PC-9 (cell line): ENCODE data around the gene PRAMEF5. TPM values are rescaled to one million over a fixed set of nuclear protein-coding genes. Genes with fewer than 3 reads are reported as not detected.
A peak's percentile ranks its signal among the peaks of the same experiment; 100 is the strongest.
"Not testable (repeated sequence)": the region's sequence is repeated elsewhere in the genome, so short reads cannot be mapped to it uniquely, and the experiment has no call there.

Experiments used
- BruUV-seq: library from RNA; stranded (reverse); fragments of 400-500 nt; replicated peaks from 2 replicates; lab custom pipeline; 2021; lab: Mats Ljungman, UMichigan
- CTCF ChIA-PET: fragments of 300-600 bp; sonication (Branson Sonifier 250); formaldehyde crosslinking; loops from one replicate; lab custom pipeline; 2022; ENCODE audit warnings: antibody characterized with exemption; lab: Charles Lee
- POLR2A ChIA-PET: fragments of 300-600 bp; sonication (Branson Sonifier 250); formaldehyde crosslinking; loops from one replicate; lab custom pipeline; 2022; ENCODE audit warnings: antibody characterized with exemption; ENCODE audit not compliant: unreplicated experiment; lab: Charles Lee
- DNase-seq, 2 experiments: peaks; one replicate each; pipeline versions ENCODE4 v3.0.0 to v3.0.0-alpha.2; 2015 to 2022; ENCODE audit warnings: mixed read lengths in 1 of 2
- H2AFZ ChIP-seq: fragments of 200-600 bp; sonication (generic); 2 replicates; pipeline ENCODE4 v1.8.1; 2017; ENCODE audit warnings: antibody characterized with exemption
- H3F3A ChIP-seq: fragments of 200-600 bp; sonication (generic); 2 replicates; pipeline ENCODE4 v1.8.1; 2017; ENCODE audit warnings: antibody characterized with exemption, mild to moderate bottlenecking, low read depth; ENCODE audit not compliant: insufficient read depth
- H3K27ac ChIP-seq: fragments of 200-600 bp; sonication (generic); 2 replicates; pipeline ENCODE4 v1.6.1; 2016; ENCODE audit warnings: mixed run types
- H3K27me3 ChIP-seq: fragments of 200-600 bp; sonication (generic); 2 replicates; pipeline ENCODE4 v1.6.1; 2016; ENCODE audit warnings: low read depth, mixed run types; ENCODE audit not compliant: insufficient read depth
- H3K36me3 ChIP-seq: fragments of 200-600 bp; sonication (generic); 2 replicates; pipeline ENCODE4 v1.6.1; 2016; ENCODE audit warnings: low read depth, mixed run types
- H3K4me1 ChIP-seq: fragments of 200-600 bp; sonication (generic); replicated peaks from 2 replicates; pipeline ENCODE4 v1.6.1; 2016; ENCODE audit warnings: mixed run types; ENCODE audit not compliant: insufficient read depth
- H3K4me2 ChIP-seq: fragments of 200-600 bp; sonication (generic); 2 replicates; pipeline ENCODE4 v1.6.1; 2017; ENCODE audit warnings: mixed run types
- H3K4me3 ChIP-seq: fragments of 200-600 bp; sonication (generic); 2 replicates; pipeline ENCODE4 v1.6.1; 2016; ENCODE audit warnings: mixed run types
- H3K79me2 ChIP-seq: fragments of 200-600 bp; sonication (generic); 2 replicates; pipeline ENCODE4 v1.6.1; 2017; ENCODE audit warnings: low read depth, mixed run types
- H3K9me2 ChIP-seq: fragments of 200-600 bp; sonication (generic); 2 replicates; pipeline ENCODE4 v1.8.1; 2017; ENCODE audit warnings: mild to moderate bottlenecking; ENCODE audit not compliant: insufficient read depth
- H3K9me3 ChIP-seq: fragments of 200-600 bp; sonication (generic); 2 replicates; pipeline ENCODE4 v1.8.1; 2016; ENCODE audit warnings: low read depth; ENCODE audit not compliant: insufficient read depth
- H4K20me1 ChIP-seq: fragments of 200-600 bp; sonication (generic); 2 replicates; pipeline ENCODE4 v1.8.1; 2017; ENCODE audit not compliant: insufficient read depth
- CTCF ChIP-seq: fragments of 200-600 bp; sonication (generic); conservative IDR thresholded peaks from 2 replicates; pipeline ENCODE4 v1.6.1; 2017; ENCODE audit warnings: mixed run types, antibody characterized with exemption, mild to moderate bottlenecking, moderate library complexity
- intact Hi-C: fragments of 100-400 bp; cut with micrococcal nuclease; formaldehyde crosslinking; loops from one replicate; pipeline ENCODE4 v1.10.0; 2022; ENCODE audit not compliant: unreplicated experiment
- total RNA-seq: library from RNA; stranded (reverse); gene quantifications from 2 replicates; pipeline ENCODE4 v1.2.3, GENCODE V29; 2021

PRAMEF5 gene
- total RNA-seq, 1 experiment from 2014 or later: not detected

- H4K20me1 ChIP-seq, H3K4me1 ChIP-seq, DNase-seq, H3K9me2 ChIP-seq, H3K9me3 ChIP-seq, CTCF ChIA-PET, POLR2A ChIA-PET, H3K4me2 ChIP-seq, H2AFZ ChIP-seq, H3K79me2 ChIP-seq, intact Hi-C loops, H3F3A ChIP-seq, H3K27ac ChIP-seq, H3K4me3 ChIP-seq, H3K27me3 ChIP-seq, BruUV-seq, H3K36me3 ChIP-seq: not testable (repeated sequence)
These were observed 8.0 kb upstream of the PRAMEF5 start for GRCh38 chr1:13245841-13246553.

GRCh38 chr1:13246554-13246871 is 7.5 kb upstream of the PRAMEF5 start:
- BruUV-seq, CTCF ChIA-PET, H3K27ac ChIP-seq, H3K36me3 ChIP-seq, intact Hi-C loops, H3K4me1 ChIP-seq, H3K9me3 ChIP-seq, DNase-seq, H3K4me2 ChIP-seq, H3F3A ChIP-seq, H4K20me1 ChIP-seq, H3K4me3 ChIP-seq, POLR2A ChIA-PET, H3K9me2 ChIP-seq, H3K27me3 ChIP-seq, H3K79me2 ChIP-seq, H2AFZ ChIP-seq: not testable (repeated sequence)

- H3K9me2 ChIP-seq, H3K27ac ChIP-seq, H3K4me1 ChIP-seq, H3K9me3 ChIP-seq, intact Hi-C loops, H2AFZ ChIP-seq, DNase-seq, H3F3A ChIP-seq, H3K27me3 ChIP-seq, H3K4me2 ChIP-seq, H3K79me2 ChIP-seq, BruUV-seq, H3K36me3 ChIP-seq, CTCF ChIA-PET, H4K20me1 ChIP-seq, H3K4me3 ChIP-seq, POLR2A ChIA-PET: not testable (repeated sequence)
These were observed 6.9 kb upstream of the PRAMEF5 start for GRCh38 chr1:13247122-13247521.

- intact Hi-C loops, DNase-seq, H2AFZ ChIP-seq, BruUV-seq, H3K4me3 ChIP-seq, H3K79me2 ChIP-seq, H3K27me3 ChIP-seq, POLR2A ChIA-PET, H3K9me2 ChIP-seq, H3K27ac ChIP-seq, H3K9me3 ChIP-seq, H3K36me3 ChIP-seq, H3K4me1 ChIP-seq, H3F3A ChIP-seq, H4K20me1 ChIP-seq, CTCF ChIA-PET, H3K4me2 ChIP-seq: not testable (repeated sequence)
- TF ChIP-seq CTCF: 0 out of 2 replicates have a peak, but pooled peaks have one; percentile 30
These were observed 11.1 kb downstream of the PRAMEF5 start for GRCh38 chr1:13265124-13265523.
